Measurements from ENCODE around the gene JPH2.

The JPH2 gene

DNA sequence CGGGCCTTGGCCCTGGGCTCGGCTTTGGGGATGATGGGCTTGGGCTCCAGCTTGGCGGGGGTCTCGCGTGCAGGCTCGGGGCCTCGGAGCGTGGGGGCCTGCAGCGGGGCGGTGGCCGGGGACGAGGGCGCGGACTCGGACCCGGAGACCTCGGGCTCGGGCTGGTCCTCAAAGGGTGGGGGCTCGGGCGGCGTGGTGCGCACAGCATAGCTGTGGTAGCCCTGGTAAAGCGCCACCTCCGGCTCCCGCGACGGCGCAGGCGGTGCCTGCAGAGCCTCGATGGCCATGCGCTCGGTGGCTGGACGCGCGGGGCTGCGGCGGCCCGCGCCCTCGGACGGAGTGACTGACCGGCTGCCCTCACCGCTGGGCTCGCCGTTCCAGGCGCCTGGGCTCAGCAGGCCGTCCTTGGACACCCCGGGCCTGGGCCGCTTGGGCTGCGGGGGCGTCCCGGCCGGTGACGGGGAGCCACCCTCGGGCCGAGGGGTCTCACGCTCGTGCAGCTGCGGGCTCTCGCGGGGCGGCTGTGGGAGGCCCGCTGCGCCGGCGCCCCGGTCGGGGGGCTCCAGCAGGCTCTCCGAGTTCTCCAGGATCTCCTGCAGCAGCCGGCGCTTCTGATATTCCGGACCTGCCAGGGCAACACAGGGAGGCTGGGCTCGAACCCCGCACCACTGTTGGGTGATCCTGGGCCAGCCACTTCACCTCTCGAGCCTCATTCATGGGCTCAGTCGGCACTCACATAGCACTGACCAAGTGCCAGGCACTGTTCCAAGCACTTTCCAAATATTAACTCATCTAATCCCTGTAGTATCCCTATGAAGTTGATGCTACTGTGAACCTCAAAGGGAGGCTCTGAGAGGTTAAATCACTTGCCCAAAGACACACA lies 71.0 kb downstream of the JPH2 start:
- in situ Hi-C loops (cut with HindIII; ENCODE audit: low pct_ligation_motif_present, low pct_unique_long_range_greater_than_20kb, low sequenced_read_pairs), result no loop called here
- DNase-seq, result no peak

DNA sequence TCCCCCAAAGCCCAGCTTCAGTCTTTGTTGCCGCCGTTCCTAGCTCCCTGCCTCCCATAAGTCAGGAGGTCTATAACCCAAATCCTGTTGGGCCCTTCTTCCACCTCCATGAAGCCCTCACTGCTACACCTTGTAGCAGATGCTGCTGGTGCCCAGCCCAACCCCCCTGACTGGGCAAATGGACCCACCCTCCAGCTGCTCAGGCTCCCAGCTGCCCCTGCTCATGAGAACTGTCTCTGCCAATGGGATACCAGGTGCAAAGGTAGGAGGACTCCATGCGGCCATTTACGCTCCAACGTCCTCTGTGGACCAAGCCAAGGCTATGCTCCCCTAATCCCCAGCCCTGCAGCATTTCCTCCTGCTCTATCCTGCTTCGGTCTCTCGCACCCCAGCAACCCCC lies 71.8 kb downstream of the JPH2 start:
- no peak for DNase-seq
- in situ Hi-C loops (cut with HindIII; ENCODE audit: low pct_ligation_motif_present, low pct_unique_long_range_greater_than_20kb, low sequenced_read_pairs), result no loop called here

DNA sequence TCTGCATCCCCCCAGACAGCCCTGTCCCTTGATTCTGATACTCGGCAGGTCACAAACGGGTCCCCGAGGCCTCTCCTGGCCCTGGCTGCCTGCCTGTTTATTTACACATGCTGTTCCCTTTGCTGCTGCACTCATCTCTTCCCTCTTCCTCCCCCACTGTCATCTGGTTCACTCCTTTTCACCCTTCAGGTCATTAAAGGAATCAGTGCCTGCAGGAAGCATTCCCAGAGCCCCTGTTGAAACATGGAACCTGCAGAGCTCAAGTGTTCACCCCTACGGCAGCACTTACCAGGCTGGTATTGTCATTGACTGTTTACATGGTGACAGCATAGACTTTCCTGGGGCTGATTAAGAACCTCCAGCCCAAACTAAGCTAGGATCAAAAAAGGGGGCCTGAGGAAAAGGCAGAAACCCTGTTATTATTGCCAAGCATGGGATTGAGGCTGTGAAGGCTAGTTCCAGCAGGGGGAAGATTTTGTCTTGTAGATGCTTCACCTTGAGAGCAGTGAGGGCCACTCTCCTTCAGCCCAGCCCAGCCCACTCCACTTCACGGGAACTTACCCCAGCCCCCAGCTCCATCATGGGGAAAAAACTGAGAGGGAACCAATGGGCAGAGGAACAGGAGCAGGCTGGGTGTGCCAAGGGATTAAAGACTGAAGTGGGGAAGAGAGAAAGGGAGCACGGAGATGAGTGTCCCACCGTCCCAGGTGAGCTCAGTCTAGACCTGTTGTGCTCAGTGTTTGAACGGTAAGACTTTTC lies 73.2 kb downstream of the JPH2 start:
- DNase-seq, result no peak
- in situ Hi-C loops (cut with HindIII; ENCODE audit: low pct_ligation_motif_present, low pct_unique_long_range_greater_than_20kb, low sequenced_read_pairs), result no loop called here

DNA sequence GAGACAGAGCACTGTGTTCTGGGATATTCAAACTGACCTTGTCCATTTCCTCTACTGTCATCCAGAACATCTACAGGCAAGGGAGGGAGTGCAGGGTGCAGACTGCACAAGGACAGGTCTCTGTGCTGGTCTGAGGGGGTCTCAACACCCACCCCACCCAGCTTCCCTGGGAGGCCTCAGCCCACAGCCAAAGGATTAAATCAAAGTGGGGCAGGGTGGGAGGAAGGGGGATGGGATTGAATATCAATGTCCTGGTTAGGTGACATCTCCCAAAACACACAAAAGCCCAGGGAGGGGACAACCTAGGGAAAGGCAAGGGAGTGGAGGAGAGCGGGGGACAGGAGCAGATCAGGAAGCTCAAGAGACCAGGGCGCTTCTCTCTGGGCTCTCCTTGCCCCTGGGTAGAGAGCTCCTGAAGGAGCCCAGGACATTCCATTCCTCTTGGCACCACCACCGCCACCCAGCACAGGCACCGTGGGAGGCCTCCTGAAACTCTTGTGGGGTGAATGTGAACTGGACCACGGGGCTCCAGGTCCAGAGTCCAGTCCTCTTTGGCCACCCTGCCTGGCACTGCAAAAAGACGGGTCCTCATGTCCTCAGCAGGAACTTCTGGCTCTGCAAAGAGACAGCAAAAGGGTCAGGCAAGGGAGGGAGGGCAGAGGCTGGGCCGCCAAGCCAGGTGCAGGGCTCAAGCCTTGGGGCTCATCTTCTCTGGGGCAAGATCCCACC lies 73.9 kb downstream of the JPH2 start:
- DNase-seq, result no peak
- in situ Hi-C loops (cut with HindIII; ENCODE audit: low pct_ligation_motif_present, low pct_unique_long_range_greater_than_20kb, low sequenced_read_pairs), result no loop called here

DNA sequence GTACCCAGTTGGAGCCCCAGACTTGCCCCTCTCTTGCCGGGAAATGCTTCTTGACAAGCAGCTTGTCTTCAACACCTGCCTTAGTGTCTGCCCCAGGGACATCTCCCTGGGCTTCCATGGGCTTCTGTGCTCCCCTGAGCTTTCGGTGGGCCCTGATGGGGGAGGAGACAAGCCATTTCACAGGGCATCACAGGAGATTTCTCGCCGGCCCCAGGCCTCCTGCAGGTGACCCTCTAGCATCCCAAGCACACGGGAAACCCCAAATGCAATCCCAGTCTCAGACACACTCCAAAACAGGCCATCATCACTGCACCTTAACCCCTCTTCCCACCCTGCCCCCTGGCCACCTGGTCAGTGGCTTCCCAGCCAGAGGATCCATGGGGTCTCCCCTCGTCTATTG lies 74.5 kb downstream of the JPH2 start:
- in situ Hi-C loops (cut with HindIII; ENCODE audit: low pct_ligation_motif_present, low pct_unique_long_range_greater_than_20kb, low sequenced_read_pairs), result no loop called here
- DNase-seq, result no peak

DNA sequence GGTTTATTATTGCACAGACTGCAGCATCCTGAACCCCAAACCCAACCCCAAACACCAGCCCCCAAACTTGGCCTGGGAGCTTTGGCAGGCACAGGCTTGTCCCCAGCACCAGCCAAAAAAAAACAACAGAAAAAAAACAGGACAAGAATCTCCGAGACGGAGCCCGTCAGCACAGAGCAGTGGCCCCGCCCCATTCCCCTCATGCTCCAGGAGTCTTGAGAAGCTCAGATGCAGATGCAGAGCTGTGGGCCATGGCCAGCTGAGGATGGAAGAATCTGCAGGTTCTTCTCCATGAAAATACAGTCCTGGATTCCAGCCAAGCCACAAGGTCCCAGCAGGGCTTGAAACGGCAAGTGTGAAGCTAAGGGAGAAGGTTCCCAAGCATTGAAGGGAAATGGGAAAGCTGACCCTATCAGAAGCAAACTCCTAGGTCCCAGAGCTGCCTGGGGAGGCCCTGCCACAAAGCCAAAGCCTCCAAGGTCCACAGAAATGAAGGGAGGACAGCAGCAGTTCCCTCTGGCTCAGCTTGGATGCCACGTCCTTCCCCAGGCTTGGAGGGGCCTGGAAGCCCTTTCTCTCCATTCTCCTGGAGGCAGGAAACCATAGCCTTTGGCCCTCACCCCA lies 75.2 kb downstream of the JPH2 start:
- in situ Hi-C loops (cut with HindIII; ENCODE audit: low pct_ligation_motif_present, low pct_unique_long_range_greater_than_20kb, low sequenced_read_pairs), result no loop called here
- DNase-seq, result no peak

DNA sequence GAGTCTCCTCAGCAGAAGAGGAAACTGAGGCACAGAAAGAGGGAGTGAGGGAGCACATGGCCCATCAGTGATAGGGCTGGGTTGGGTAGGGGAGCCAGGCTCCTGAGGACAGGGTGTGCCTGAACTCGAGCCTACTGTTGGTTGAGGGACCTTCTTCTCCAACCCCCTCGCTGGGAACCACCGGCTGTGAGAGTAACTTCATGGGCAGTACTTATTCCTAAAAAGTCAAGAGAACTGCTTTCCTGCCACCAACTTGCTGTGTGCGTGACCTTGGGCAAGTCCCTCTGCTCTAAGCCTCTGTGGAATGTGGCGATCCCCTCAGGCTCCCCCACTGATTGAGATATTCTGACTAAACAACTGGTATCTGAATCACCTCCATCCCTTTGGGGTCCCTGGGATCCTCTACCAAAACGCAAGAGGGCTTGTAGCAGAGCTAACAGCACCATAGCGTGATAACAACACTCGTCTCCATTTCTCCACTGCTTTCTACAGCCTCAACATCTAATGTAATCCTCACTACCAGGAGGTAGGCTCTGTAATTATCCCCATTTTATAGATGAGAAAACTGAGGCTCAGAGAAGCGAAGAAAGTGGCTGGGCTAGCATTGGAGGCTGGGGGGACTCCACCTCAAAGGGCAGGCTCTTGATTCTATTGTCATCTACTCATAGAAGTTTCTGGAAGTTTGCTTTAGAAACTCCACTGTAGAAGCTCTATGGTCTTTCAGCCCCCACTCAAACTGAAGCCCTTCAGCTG lies 76.0 kb downstream of the JPH2 start:
- in situ Hi-C loops (cut with HindIII; ENCODE audit: low pct_ligation_motif_present, low pct_unique_long_range_greater_than_20kb, low sequenced_read_pairs), result no loop called here

DNA sequence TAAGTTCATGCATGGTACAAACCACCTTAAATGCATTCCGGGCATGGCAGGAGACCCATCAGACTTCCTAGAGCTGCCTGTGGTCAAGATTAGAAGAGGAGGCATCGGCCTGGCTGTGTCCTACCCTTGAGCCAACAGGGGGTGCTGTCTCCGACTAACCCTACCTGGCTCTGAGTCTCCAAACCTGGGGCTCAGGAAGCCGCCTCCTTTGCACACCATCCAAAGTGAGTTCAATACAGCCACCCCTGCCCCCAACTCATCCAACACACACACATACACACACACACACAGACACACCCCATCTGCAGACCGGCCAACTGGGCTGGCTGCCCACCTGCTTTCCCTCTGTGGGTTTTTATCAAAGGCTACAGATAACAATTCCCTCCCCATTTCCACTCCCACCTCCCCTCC lies 77.0 kb downstream of the JPH2 start:
- in situ Hi-C loops (cut with HindIII; ENCODE audit: low pct_ligation_motif_present, low pct_unique_long_range_greater_than_20kb, low sequenced_read_pairs), result no loop called here
- no peak for DNase-seq

More for the DNA sequence above, 76.0 kb downstream of the JPH2 start:
- no peak for DNase-seq

DNA sequence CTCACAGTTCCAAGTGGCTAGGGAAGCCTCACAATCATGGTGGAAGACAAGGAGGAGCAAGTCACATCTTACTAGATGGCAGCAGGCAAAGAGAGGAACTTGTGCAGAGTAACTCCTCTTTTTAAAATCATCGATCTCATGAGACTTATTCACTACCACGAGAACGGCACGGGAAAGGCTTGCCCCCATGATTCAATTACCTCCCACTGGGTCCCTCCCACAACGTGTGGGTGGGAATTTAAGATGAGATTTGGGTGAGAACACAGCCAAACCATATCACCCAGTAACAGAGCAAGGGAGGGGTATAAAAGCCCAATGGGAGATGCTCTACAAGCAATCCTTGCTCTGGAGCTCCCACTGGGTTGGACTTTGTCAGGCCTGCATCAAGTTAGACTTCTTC lies 80.4 kb downstream of the JPH2 start:
- no peak for DNase-seq
- in situ Hi-C loops (cut with HindIII; ENCODE audit: low pct_ligation_motif_present, low pct_unique_long_range_greater_than_20kb, low sequenced_read_pairs), result no loop called here

DNA sequence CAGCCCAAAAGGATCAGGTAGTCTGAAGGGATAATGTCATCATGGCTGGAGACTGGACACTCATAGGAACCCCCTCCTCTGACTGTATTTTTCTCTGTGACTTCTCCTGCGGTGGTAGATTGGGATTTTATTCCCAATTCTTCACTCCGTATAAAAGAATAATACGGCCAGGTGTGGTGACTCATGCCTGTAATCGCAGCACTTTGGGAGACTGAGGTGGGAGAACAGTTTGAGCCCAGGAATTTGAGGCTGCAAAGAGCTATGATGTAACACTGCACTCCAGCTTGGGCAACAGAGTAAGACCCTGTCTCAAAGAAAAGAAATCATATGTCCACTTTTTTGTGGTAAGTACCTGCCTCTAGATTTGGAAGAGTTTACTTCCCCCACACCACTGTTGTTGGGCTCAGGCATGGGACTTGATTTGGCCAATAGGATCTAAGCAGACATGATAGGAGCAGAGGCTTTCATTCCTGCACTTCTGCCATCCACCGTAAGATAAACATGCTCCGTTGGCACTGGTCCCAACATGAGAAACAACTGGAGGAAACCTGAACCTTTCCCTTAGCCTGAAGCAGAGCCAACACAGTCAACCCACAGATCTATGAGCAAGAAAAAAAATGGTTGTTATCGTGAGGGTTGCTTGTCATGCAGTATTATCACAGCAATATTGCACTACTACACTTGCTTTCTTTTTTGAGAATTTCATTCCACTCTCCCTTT lies 82.0 kb downstream of the JPH2 start:
- in situ Hi-C loops (cut with HindIII; ENCODE audit: low pct_ligation_motif_present, low pct_unique_long_range_greater_than_20kb, low sequenced_read_pairs), result no loop called here
- no peak for DNase-seq

DNA sequence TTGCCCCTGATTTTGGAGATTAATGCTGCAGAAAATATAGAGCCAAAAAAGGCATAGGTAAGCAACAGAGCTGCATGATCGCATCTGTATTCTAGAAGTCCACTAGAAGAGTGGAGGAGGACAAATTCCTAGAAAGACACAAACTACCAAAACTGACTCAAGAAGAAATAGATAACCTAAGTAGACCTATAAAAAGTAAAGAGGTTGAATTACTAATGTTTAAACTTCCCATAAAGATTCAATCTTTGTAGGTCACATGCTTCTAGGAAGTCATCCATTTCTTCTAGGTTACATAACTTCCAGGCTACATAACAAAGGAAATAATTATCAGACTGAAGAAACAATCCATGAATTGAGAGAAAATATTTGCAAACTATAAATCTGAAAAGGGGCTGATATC lies 84.4 kb downstream of the JPH2 start:
- in situ Hi-C loops (cut with HindIII; ENCODE audit: low pct_ligation_motif_present, low pct_unique_long_range_greater_than_20kb, low sequenced_read_pairs), result no loop called here
- no peak for DNase-seq

DNA sequence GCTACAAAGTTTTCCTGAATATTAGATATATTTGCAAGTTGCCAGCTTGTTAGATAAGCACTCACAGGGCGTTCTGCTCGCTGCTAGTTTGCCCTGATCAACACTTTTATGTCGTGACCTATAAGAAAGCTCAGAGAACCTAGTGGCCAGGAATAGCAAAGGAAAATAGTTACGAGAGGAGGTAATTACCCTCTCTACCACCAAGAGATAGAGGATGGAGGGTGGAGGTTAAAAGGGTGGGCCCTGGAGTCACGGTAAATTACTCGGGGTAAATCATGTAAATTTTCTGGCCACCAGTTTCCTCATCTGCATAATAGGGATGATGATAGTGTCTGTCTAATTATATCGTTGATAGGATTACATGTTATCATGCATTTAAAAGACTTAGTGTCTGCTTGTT lies 87.2 kb downstream of the JPH2 start:
- DNase-seq, result no peak
- in situ Hi-C loops (cut with HindIII; ENCODE audit: low pct_ligation_motif_present, low pct_unique_long_range_greater_than_20kb, low sequenced_read_pairs), result no loop called here

DNA sequence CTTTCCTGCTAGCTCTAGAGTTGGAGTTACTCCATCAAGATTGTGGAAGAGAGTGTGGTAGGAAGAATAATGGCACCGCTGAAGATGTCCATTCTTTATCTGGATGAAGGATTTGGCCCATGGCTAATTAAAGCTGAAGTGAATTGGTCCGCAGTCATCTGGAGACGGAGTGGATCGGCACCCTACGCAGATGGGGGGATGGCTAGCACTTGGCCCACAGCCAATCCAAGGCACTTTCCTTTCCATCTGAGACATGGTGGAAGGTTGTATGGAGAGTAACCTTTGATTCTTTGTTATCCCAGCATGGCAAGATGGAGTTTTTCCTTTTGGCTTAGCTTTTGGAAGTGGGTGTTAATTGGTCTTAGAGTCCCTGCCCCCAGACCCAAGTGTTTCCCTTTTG lies 88.3 kb downstream of the JPH2 start:
- in situ Hi-C loops (cut with HindIII; ENCODE audit: low pct_ligation_motif_present, low pct_unique_long_range_greater_than_20kb, low sequenced_read_pairs), result no loop called here
- no peak for DNase-seq

DNA sequence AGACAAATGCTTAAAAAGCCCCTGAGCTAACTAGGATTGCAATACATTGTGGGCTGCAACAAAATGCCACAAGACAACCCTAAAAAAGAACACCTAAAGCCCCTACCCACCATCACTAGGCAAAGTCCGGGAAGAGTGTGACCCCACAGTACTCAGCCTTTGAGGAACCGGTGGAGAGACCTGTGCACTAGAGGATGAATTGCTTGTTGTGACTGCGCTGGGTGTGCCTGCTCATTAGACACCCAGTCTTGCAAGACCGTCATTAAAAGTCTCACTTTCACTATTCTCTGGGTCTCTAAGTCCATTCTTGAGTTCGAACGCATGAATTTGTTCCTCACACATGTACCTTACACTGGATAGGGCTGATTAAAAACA lies 88.7 kb downstream of the JPH2 start:
- in situ Hi-C loops (cut with HindIII; ENCODE audit: low pct_ligation_motif_present, low pct_unique_long_range_greater_than_20kb, low sequenced_read_pairs), result no loop called here
- DNase-seq, result no peak

DNA sequence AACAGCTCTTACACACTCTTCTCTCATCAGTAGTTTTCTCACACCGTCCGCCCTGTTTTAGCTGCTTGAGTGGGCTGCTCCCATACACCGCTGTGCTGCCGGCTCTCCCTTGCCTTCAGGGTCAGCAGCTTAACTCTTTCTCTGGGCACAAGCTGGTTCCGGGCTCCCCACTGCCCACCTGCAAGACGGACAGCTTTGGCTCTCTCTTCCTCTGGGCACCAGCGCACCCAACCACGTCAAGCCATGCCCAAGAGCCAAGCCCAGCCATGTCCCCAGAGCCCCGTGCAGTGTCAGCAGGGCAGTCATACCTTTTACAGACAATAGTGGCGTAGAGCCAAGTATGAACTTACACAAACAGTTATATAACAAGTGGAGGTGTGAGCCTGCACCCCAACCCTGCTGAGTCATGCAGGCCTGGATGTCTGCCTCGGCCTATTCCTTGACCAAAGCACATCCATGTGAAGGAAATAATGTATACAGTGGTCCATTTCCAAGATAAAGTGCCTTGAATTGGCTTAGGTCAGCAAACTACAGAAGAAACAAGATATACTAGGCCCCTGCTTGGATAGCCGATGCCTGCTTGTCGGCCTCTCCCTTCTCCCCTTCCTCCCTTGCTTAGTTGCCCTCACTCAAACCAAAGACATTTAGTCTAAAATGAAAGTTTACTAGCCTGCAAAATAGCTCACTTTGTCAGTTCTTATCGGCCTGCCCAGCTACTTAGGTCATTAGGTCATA lies 89.3 kb downstream of the JPH2 start:
- in situ Hi-C loops (cut with HindIII; ENCODE audit: low pct_ligation_motif_present, low pct_unique_long_range_greater_than_20kb, low sequenced_read_pairs), result no loop called here
- DNase-seq, result no peak

DNA sequence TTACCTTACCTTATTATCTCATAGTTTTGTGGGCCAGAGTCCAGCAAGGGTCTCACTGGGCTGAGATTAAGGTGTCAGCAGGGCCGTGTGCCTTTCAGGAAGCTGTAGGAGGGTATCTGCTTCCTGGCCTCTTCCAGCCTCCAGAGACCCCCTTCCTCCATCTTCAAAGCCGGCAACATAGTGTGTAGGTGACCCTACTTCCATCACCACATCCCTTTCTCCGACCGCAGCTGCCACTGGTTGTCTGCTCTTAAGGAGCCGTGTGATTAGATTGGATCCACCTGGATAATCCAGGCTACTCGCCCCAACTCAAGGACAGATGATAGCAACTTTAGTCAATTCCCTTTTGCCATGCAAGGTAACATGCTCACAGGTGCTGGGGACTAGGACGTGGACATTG lies 91.2 kb downstream of the JPH2 start:
- no peak for DNase-seq
- in situ Hi-C loops (cut with HindIII; ENCODE audit: low pct_ligation_motif_present, low pct_unique_long_range_greater_than_20kb, low sequenced_read_pairs), result no loop called here

DNA sequence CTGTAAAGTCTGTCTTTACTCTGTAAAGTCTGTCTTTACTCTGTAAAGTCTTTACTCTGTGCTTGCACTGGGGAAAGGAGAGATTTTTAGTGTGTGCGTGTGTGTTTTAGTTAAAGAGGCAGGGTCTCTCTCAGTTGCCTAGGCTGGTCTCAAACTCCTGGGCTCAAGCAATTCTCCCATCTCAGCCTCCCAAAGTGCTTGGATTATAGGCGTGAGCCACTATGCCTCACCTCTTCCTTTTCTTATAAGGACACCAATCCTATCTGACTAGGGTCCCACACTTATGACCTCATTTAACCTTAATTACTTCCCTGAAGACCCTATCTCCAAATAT lies 93.8 kb downstream of the JPH2 start:
- in situ Hi-C loops (cut with HindIII; ENCODE audit: low pct_ligation_motif_present, low pct_unique_long_range_greater_than_20kb, low sequenced_read_pairs), result no loop called here
- DNase-seq, result no peak

All from ACHN (cell line).